Vagina (tissue), 2 donors: ENCODE data around the gene PPFIBP1. TPM values are rescaled to one million over a fixed set of nuclear protein-coding genes. Genes with fewer than 3 reads are reported as not detected.
"Not testable (repeated sequence)": the region's sequence is repeated elsewhere in the genome, so short reads cannot be mapped to it uniquely, and the experiment has no call there.

Experiments used
- DNase-seq, 2 donors: peaks; one replicate each; pipeline ENCODE4 v3.0.0-alpha.2; 2017; ENCODE audit errors: extremely low spot score in 2 of 2
- H3K27ac ChIP-seq: fragments of 200-600 bp; sonication (generic); one replicate; pipeline ENCODE4 v1.5.1; 2019
- H3K27me3 ChIP-seq: fragments of 200-600 bp; sonication (generic); one replicate; pipeline ENCODE4 v1.5.1; 2019
- H3K36me3 ChIP-seq, 2 donors: fragments of 200-600 bp; sonication (generic); one replicate each; pipeline ENCODE4 v1.5.1; 2017 to 2019
- H3K4me1 ChIP-seq: fragments of 200-600 bp; sonication (generic); one replicate; pipeline ENCODE4 v1.5.1; 2019
- H3K4me3 ChIP-seq, 2 donors: fragments of 200-600 bp; sonication (generic); 1 replicate in 1 of 2; 2 replicates in 1 of 2; pipeline ENCODE4 v1.5.1; 2016 to 2019
- H3K9me3 ChIP-seq: fragments of 200-600 bp; sonication (generic); one replicate; pipeline ENCODE4 v1.5.1; 2019
- CTCF ChIP-seq, 3 experiments: fragments of 450-650 bp in 2 of 3; fragments of 200-600 bp in 1 of 3; sonication (generic) in 1 of 3; IDR thresholded peaks; one replicate each; pipeline ENCODE4 v1.5.1; 2017 to 2019; ENCODE audit warnings: antibody characterized with exemption in 3 of 3, mild to moderate bottlenecking in 2 of 3, moderate library complexity in 2 of 3
- POLR2A ChIP-seq, 2 donors: fragments of 450-650 bp; IDR thresholded peaks; one replicate each; pipeline ENCODE4 v1.6.1; 2017; ENCODE audit warnings: antibody characterized with exemption in 2 of 2, mild to moderate bottlenecking in 2 of 2, moderate library complexity in 2 of 2
- POLR2AphosphoS5 ChIP-seq, 2 donors: sonication (generic); formaldehyde crosslinking; IDR thresholded peaks; one replicate each; pipeline ENCODE4 v1.9.0; 2017; ENCODE audit warnings: antibody characterized with exemption in 2 of 2, mild to moderate bottlenecking in 2 of 2, low read depth in 1 of 2; ENCODE audit not compliant: insufficient read depth in 1 of 2
- intact Hi-C: fragments of 100-400 bp; cut with DNase I; formaldehyde crosslinking; loops from one replicate; pipeline ENCODE4 v1.15.1; 2023
- total RNA-seq: library from RNA; depleted of rRNA; stranded (reverse); fragments of >200 nt; gene quantifications from one replicate; pipeline ENCODE4 v1.2.3, GENCODE V29; 2016

PPFIBP1 gene
- total RNA-seq, 1 donor from 2014 or later: 101 TPM

DNA sequence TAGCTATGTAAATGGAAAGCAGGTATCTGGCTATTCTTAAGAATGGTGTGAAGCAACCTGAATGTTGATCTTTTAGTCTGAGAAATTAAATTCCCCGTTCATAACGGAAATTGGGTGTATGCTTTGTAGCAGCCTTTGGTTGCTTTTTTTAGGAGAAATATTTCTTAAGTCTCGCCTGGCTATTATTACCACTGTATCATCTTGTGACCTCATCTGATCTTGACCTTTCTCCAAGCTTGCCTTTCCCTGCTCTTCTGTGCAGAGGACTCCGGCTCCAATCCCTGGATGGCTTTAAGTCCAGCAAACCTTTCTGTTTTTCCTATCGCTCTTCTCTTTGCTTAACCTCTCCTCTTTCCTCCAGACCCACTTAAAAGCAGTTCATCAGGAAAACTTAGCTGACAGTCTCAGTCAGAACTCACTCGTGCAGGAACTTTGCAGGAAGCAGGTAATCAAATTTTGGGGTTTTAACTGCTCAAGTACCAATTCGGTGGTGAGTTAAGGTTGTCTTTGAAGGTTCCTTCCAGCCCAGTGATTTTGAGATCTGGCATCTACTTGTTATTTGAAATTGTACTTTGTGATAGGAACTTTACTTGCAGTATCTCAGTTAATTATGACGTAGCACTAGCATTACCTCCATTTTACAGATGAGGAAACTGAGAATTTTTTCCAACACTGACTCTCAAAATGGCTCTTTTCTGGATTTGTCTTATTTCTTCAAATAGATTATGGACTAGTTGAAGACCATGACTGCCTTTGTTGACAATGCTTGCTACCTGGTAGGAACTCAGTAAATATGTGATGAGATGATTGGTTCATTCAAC lies 14.1 kb downstream of the PPFIBP1 start:
- intact Hi-C loops: no loop called here
- no peaks in the 10 kb centered on the region for H3K27me3 ChIP-seq
- TF ChIP-seq POLR2AphosphoS5 (IDR thresholded peaks at IDR 0.05; ENCODE audit: insufficient read depth in 1 of 2, low read depth in 1 of 2) (no peak), CTCF (IDR thresholded peaks at IDR 0.05) (no peak), POLR2A (IDR thresholded peaks at IDR 0.05) (no peak)
- DNase-seq: no peak
- no peak overlapping the region for H3K27ac ChIP-seq
- H3K4me3 ChIP-seq: no peak overlapping the region
- H3K9me3 ChIP-seq: no peaks in the 10 kb centered on the region
- H3K4me1 ChIP-seq: peaks cover 49% of the 10 kb centered on the region
- peaks cover 0 to 3% of the 10 kb centered on the region in 2 donors for H3K36me3 ChIP-seq

GRCh38 chr12:27539191-27539631 lies 15.2 kb downstream of the PPFIBP1 start:
- TF ChIP-seq POLR2AphosphoS5 (IDR thresholded peaks at IDR 0.05; ENCODE audit: insufficient read depth in 1 of 2, low read depth in 1 of 2) (peak in 1 of 2 donors; percentile 46), POLR2A (IDR thresholded peaks at IDR 0.05) (no peak)
- H3K4me3 ChIP-seq: no peak overlapping the region
- intact Hi-C loops: no loop called here
- H3K27ac ChIP-seq: peak overlapping the region; percentile 5
- H3K36me3 ChIP-seq: peaks cover 0 to 3% of the 10 kb centered on the region in 2 donors
- no peaks in the 10 kb centered on the region for H3K27me3 ChIP-seq
- H3K4me1 ChIP-seq: peaks cover 56% of the 10 kb centered on the region
- H3K9me3 ChIP-seq: no peaks in the 10 kb centered on the region
- no peak for DNase-seq

GRCh38 chr12:27541031-27541719 lies 17.2 kb downstream of the PPFIBP1 start:
- H3K4me1 ChIP-seq: peaks cover 68% of the 10 kb centered on the region
- TF ChIP-seq POLR2A (IDR thresholded peaks at IDR 0.05) (no peak), CTCF (IDR thresholded peaks at IDR 0.05) (no peak), POLR2AphosphoS5 (IDR thresholded peaks at IDR 0.05; ENCODE audit: insufficient read depth in 1 of 2, low read depth in 1 of 2) (no peak)
- H3K4me3 ChIP-seq: no peak overlapping the region
- intact Hi-C loops: no loop called here
- DNase-seq: no peak
- no peaks in the 10 kb centered on the region for H3K27me3 ChIP-seq
- no peak overlapping the region for H3K27ac ChIP-seq
- peaks cover 0 to 3% of the 10 kb centered on the region in 2 donors for H3K36me3 ChIP-seq
- no peaks in the 10 kb centered on the region for H3K9me3 ChIP-seq

- TF ChIP-seq POLR2AphosphoS5 (IDR thresholded peaks at IDR 0.05; ENCODE audit: insufficient read depth in 1 of 2, low read depth in 1 of 2) (peak in 1 of 2 donors; percentile 59), CTCF (IDR thresholded peaks at IDR 0.05) (no peak)
- Histone ChIP-seq H3K27ac (peak overlapping the region; percentile 12), H3K9me3 (no peaks in the 10 kb centered on the region), H3K4me1 (peaks cover 76% of the 10 kb centered on the region), H3K4me3 (no peak overlapping the region), H3K27me3 (no peaks in the 10 kb centered on the region), H3K36me3 (no peaks in the 10 kb centered on the region)
- DNase-seq: no peak
- intact Hi-C loops: no loop called here
Observed at GRCh38 chr12:27542628-27543027, 18.6 kb downstream of the PPFIBP1 start.

- H3K27ac ChIP-seq, H3K4me3 ChIP-seq, H3K27me3 ChIP-seq, DNase-seq, intact Hi-C loops, H3K36me3 ChIP-seq, H3K9me3 ChIP-seq: not testable (repeated sequence)
- H3K4me1 ChIP-seq: peaks cover 76% of the 10 kb centered on the region
Observed at GRCh38 chr12:27544858-27545257, 20.9 kb downstream of the PPFIBP1 start.

DNA sequence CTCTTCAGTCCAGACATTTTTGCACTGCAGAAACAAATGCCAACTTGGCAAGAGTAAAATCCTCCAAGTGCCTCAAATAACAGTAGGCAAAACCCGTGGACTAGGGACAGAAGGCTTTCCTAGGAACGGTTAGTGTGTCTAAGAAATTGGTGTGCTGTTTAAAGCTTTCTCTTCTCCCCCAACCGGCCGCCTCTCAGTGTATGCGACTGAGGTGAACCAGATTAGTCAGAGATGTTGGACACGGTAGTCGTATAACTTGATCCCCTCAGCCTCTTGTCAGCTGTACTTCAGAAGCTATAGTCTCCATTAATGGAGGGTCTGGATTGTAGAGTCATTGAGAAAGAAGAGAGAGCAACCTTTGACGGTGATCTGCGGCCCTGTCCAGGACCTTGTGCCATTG lies 21.7 kb downstream of the PPFIBP1 start:
- intact Hi-C loops: loop anchor here (2.0 kb wide), 1 partner anchor 17 kb away; no protein-coding TSS in a partner anchor
- no peak for TF ChIP-seq CTCF (IDR thresholded peaks at IDR 0.05)
- Histone ChIP-seq H3K4me3 (no peak overlapping the region), H3K9me3 (no peaks in the 10 kb centered on the region), H3K36me3 (no peaks in the 10 kb centered on the region), H3K27me3 (no peaks in the 10 kb centered on the region), H3K27ac (no peak overlapping the region), H3K4me1 (peaks cover 84% of the 10 kb centered on the region)
- no peak for DNase-seq
